Myocyte (in vitro differentiated cells): Measurements from ENCODE around the gene PLD6. TPM values are rescaled to one million over a fixed set of nuclear protein-coding genes. Genes with fewer than 3 reads are reported as not detected.
"Not testable (repeated sequence)": the region's sequence is repeated elsewhere in the genome, so short reads cannot be mapped to it uniquely, and the experiment has no call there.

Source experiments
- DNase-seq: peaks from one replicate; pipeline ENCODE4 v3.0.0-alpha.2; 2012; ENCODE audit warnings: low read depth
- total RNA-seq: library from RNA; depleted of rRNA; stranded (reverse); fragments of >200 nt; gene quantifications from 2 replicates; pipeline ENCODE4 v1.2.3, GENCODE V29; 2014

The PLD6 gene
- total RNA-seq, 1 donor from 2014 or later = 9.4 TPM

DNA sequence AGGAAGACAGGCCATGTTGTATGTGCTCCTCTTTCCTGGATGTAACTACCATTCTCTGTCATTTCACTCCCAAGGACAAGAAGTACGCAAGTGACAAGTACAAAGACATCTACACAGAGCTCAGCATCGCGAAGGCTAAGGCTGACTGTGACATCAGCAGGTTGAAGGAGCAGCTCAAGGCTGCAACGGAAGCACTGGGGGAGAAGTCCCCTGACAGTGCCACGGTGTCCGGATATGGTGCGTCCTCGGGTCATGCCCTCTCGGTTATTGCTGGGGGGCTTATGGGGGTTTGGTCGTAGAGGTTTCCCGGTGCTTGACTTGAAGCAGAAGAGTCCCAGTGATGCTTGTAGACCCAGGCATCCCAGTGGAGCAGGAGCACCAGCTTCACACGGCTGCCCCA lies 29.0 kb downstream of the PLD6 start:
- no peak for DNase-seq

DNA sequence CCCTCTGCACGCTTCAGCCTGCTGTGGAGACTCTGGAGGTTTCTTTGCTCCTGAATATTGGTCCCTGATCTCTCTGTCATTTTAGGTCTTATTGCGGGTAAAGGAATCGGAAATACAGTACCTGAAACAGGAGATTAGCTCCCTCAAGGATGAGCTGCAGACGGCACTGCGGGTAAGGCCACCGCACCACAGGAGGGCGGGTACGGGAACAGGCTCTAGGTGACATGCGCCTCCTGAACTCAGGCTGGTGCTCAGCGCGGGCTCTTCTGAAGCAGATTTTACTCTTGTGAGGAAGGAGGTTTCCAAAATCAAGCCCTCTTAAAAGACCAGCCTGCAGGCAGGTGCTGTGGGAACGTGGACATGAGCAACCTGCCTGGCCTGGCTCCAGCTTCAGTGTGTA lies 29.8 kb downstream of the PLD6 start:
- no peak for DNase-seq

DNA sequence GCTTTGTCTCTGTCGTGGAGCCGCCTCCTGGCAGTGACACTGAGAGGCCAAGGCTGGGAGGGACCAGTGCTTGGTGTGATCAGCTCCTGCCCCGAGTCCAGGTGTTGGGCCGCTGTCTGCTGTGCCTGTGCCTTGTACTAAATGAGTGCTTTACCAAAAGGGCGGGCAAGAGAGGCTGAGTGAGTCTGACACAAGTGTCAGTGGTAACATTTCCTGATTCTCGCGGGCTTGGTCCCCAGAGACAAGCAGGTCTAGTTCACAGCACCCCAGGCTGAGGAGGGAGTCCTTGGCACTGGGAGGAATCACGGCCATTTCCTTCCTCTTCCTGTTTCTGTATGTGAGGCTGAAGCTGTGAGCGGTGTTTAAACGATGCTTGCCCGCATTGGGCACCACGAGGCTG lies 30.2 kb downstream of the PLD6 start:
- DNase-seq = no peak

DNA sequence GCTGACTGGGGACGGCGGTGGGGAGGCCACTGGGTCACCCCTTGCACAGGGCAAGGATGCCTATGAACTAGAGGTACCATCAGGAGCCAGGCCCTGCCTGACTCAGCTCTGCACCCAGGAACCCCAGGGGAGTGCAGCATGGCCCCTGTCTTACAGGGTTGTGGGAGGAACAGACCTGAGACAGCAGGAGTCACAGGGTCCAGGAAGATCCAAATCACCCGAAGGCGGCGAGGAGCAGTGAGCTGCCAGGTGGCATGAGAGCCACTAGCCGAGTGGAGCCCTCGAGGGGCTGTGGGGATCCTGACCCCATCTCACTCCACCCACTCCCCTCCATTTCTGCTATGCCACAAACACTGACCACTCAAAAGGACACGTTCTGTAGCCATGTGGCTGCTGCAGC lies 30.8 kb downstream of the PLD6 start:
- DNase-seq = no peak

DNA sequence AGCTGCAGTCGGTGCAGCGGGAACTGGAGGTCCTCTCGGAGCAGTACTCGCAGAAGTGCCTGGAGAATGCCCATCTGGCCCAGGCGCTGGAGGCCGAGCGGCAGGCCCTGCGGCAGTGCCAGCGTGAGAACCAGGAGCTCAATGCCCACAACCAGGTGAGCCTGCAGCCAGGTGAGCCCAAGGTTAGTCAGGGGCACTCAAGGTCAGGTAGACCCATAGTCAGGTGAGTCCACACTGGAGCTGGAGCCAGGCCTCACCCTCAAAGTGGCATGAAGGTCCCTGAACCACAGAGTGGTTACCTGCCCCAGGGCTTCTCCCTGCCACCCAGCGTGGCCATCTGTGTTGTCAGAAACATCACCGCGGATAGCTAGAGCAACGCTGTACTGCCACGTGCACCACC lies 32.2 kb downstream of the PLD6 start:
- DNase-seq = no peak

DNA sequence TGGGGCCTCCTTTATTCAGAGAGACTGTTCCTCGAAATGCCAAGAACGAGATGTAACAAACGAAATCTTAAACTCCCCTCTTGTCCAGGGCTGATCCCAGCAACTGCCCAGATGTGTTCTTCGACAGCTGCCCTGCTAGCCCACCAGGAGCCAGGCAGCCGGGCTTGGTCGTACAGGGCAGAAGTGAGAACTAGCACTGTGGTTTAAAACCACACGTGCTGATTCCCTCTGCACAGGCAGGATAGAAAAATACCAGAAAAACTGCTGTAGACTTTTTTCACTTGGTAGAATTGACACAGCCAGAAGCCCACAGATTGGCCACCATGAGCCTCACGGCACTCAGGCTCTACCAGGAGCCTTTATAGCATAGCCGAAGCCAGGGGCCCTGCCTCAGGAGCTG lies 33.1 kb downstream of the PLD6 start:
- no peak for DNase-seq

DNA sequence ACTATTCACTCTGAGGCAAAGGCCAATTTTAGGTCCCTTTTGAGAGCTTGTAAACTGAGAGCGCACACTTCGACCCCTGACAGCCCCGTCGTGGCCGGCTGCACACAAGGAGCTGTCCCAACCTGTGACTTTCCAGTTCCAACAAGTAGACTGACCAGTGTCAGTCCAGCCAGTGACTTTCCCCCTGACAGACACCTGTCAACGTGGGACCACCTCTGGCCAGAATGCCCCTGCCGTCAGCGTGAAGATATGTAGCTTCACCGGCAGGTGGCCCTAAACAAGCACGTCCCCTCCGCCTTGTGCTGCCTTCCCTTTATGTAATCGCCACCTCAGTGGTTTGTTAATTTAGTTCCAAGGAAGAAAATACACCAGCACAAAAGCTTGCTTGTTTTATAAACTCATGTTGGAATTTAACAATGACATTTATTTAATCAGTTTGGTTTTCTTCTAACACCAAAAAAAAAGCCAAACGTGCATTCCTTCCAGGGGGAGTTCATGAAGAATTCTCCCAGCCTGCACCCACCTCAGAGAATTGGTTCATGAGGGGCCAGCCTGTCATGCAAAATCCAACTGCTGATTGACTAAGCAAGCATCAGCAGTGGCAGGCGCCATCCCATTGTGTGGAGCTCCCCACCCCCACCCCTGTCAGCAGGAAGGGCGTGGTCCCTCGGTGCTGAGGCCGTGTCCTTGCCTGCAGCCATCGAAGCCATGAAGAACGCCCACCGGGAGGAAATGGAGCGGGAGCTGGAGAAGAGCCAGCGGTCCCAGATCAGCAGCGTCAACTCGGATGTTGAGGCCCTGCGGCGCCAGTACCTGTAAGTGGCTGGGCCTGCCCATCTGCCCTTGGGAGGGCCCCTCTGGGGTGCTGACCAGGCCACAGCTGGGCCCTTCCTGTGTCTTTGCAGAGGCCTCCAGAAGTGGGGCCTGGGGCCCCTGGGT lies 33.9 kb downstream of the PLD6 start:
- no peak for DNase-seq

DNA sequence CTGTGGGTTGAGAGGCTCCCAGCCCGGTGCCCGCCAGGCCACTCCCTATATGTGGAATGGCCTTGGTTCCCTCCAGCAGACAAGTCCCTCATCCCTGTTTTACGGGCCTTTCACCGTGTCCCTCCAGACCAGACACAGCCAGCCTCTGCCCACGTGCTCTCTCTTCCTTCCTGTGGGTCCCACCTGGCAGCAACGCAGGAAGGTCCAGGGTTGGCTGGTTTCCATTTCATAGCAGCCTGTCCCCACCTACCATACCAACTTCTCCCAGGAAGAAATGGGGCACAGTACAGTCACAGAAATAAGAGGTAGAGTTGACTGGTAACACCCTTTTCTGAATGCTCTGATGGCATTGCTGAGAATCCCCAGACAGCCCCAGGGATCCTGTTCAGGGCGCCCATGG lies 34.9 kb downstream of the PLD6 start:
- no peak for DNase-seq

DNA sequence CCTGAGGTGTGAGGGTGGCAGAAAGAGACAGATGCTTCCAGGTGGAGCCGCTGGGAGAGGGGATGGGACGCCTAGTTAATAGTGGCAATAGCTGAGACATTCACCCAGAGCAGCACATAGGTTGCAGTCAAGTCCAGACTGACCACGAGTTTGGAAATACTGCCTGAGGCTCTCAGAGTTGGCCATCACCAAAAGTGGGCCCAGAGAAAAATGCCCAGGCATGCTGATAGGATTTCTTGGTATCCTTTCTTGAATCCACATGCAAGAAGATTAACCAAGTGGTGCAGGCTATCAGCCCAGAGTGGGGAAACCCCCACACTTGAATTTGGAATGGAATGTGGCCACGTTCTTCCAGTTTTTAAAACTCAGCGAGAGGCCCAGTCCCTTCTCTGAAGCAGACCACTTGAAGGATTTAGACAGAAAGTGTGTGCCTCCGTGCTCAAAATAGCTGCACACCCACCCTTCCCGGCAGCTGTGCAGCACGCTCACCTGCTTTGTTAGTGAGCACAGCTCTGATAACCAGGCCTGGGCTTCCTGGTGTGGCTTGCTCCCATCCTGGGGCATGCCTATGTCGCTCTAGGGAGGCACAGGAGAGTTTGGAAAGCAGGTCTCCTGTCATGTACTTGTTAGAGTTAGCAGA lies 35.7 kb downstream of the PLD6 start:
- DNase-seq = no peak

DNA sequence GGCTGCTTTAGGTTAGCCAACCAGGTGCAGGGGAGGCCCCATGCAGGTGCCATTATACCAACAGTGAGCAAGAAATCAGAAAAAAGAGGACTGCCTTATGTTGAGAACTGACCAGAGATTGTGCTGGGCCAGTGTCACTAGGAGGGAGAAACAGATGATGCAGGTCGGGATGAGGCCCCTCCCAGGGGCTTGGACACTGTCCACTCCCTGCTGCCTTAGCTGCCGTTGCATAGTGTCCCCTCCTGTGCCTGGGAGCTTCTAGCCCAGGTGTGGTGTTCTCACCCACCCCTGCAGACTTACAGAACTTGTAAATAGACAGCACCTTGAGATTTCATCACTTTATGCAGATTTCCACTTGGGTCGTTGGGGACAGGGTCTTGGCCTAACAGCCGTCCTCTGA lies 36.7 kb downstream of the PLD6 start:
- DNase-seq = no peak

DNA sequence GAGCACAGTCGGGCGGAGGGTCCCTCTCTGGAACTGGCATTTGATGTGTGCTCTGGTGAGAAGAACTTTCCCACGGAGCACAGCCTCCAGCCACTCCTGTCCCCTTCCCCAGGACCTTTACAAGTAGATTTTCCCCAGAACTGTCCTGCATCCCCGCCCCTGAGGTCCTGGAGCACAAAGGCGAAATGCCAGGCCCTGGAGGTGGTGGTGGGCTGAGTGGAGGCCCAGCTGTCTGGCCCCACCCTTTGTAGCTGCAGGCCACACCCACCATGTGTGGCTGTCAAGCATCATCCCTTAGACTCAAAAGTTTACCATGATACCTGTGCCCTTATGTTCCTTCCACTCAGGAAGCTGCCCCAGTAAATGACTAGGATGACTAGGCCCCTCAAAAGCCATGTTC lies 37.7 kb downstream of the PLD6 start:
- DNase-seq = no peak

DNA sequence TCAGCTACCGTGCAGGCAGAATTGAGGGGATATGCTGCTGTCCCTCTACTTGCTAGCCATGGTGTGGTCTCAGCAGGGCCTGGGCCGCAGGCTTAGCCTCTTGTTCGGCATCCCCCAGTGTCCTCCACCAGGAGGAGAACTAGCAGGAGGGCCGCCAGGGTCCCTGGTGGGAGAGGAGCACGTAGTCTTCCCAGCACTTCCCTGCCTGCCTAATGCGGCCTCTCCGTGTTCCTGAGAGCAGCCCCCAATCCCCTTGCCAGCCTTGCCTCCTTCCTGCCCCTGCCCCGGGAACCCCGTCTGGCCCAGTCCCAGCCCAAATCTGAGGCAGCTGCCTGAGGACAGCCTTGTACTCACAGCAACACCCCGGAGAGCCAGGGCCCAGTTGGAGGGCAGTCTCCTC lies 38.1 kb downstream of the PLD6 start:
- no peak for DNase-seq

DNA sequence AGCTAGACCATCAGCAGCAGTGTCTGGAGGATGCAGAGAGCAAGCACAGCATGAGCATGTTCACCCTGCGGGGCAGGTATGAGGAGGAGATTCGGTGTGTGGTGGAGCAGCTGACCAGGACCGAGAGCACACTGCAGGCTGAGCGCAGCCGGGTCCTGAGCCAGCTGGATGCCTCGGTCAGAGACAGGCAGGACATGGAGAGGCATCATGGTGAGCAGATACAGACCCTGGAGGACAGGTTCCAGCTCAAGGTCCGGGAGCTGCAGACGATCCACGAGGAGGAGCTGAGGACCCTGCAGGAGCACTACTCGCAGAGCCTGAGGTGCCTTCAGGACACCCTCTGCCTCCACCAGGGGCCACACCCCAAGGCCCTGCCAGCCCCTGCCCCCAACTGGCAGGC lies 38.8 kb downstream of the PLD6 start:
- no peak for DNase-seq

DNA sequence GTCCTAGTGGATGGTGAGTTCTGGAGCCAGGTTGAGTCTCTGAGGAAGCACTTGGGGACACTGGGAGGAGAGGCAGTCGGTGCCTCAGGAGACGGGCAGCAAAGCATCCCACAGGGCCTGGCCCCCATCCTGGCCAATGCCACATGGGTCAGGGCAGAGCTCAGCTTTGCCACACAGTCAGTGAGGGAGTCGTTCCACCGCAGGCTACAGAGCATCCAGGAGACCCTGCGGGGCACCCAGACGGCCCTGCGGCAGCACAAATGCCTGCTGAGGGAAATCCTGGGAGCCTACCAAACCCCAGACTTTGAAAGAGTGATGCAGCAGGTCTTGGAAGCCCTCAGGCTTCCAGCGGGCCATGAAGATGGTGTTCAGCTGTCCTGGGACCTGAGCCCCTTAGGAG lies 39.7 kb downstream of the PLD6 start:
- no peak for DNase-seq

DNA sequence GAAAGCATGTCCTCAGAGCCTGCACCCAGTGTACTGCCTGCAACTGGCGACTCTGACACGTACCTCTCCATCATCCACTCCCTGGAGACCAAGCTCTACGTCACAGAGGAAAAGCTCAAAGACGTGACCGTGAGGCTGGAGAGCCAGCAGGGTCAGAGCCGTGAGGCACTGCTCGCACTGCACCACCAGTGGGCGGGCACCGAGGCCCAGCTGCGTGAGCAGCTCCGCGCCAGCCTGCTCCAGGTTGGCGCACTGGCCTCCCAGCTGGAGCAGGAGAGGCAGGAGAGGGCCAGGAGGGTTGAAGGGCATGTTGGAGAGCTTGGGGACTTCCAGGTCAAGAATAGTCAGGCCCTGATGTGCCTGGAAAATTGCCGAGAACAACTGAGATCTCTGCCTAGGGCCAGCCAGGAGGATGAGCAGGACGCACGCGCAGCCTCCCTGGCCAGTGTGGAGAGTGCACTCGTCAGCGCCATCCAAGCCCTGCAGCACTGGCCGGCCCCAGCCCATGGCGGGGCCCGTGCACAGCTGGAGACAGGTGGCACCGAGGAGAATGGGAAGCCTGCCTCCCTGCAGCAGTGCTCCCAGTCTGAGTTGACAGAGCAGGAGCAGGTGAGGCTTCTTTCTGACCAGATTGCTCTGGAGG lies 40.3 kb downstream of the PLD6 start:
- DNase-seq = no peak

DNA sequence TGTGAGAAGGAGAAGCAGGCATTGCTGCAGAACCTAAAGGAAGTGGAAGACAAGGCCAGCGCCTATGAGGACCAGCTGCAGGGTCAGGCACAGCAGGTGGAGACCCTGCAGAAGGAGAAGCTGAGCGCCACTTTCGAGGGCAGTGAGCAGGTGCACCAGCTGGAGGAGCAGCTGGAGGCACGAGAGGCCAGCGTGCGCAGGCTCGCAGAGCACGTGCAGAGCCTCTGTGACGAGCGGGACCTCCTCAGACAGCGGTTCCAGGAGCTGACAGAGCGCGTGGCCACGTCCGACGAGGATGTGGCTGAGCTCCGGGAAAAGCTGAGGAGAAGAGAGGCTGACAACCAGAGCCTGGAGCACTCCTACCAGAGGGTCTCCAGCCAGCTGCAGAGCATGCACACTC lies 41.5 kb downstream of the PLD6 start:
- DNase-seq = no peak

DNA sequence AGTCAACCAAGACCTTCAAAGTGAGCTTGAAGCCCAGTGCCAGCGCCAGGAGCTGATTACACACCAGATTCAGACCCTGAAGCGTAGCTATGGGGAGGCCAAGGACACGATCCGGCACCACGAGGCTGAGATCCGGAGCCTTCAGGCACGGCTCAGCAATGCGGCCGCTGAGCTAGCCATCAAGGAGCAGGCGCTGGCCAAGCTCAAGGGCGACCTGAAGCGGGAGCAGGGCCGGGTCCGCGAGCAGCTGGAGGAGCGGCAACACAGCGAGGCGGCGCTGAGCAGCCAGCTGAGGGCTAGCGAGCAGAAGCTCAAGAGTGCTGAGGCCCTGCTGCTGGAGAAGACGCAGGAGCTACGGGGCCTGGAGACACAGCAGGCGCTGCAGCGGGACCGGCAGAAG lies 42.0 kb downstream of the PLD6 start:
- DNase-seq = no peak

DNA sequence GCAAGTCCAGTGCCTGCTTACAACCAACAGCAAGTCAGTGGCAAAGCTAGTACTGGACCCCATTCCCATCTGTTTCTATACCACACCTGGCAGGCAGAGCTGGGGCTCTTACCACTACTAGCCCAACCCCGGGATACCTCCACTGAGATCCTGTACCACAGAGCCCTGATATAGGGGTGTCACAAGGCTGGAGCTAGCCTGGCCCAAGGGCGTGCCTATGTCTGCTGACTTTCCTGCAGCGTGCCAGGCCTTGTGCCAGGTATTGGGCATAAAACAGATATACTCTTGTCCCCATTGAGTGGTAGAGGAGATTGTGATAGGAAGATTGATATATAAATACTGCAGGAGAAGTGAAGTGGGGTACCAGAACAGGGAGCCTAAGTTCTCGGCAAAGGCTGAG lies 44.4 kb downstream of the PLD6 start:
- no peak for DNase-seq

DNA sequence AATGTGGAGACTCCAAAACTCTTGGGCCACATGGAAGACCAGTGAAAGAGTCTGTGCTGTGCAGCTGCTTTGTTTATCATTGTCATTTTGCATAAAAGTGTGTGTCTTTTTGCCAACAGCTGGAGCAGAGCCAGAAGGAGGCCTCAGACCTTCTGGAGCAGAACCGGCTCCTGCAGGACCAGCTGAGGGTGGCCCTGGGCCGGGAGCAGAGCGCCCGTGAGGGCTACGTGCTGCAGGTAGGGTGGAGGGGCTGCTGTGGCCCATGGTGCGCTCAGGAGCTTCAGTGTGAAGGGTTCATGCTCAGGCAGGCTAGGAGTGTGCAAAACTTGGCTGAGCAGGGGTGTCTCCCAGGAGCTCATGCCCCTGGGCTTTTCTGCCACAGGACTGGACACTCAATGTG lies 45.0 kb downstream of the PLD6 start:
- DNase-seq = no peak

DNA sequence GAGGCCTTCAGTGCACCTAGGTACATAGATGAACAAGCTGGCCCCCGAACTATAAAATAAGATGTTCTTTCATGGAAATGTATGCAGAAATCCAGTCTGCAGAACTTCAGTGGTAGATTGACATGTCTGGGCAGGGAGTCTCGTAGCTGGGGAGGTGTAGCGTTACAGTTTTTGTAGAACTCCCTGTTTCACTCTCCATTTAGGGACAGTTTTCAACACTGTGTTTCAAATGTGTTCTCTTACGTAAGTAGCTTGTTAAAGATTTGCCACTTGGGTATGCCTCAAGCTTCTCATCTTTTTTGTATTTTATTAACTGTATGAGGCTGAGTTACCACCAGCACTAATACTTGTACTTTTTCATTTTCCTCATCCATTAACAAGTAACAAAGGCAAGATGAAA lies 46.6 kb downstream of the PLD6 start:
- DNase-seq = no peak

DNA sequence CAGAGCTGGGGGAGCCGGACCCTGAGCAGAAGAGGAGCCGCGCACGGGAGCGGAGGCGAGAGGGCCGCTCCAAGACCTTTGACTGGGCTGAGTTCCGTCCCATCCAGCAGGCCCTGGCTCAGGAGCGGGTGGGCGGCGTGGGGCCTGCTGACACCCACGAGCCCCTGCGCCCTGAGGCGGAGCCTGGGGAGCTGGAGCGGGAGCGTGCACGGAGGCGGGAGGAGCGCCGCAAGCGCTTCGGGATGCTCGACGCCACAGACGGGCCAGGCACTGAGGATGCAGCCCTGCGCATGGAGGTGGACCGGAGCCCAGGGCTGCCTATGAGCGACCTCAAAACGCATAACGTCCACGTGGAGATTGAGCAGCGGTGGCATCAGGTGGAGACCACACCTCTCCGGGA lies 47.6 kb downstream of the PLD6 start:
- not testable (repeated sequence) for DNase-seq

DNA sequence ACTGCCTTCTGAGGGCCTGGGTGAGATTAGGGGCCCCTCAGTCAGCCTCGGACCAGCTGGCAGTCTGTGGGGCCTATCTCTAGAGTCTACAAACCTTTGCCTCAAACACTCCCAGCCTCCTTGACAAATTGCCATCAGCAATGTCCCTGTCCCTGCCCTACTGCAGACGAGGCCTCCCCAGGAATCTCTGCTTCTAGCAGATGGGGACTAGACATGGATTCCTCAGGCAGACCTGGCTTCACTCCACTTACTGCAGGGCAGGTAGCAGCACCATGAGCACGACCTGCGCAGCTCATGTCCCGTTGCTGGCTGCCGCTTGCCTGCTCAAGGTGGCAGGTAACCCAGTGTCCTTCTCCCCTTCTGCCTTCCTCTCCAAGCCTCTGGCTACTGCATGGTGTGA lies 49.1 kb downstream of the PLD6 start:
- DNase-seq = no peak

DNA sequence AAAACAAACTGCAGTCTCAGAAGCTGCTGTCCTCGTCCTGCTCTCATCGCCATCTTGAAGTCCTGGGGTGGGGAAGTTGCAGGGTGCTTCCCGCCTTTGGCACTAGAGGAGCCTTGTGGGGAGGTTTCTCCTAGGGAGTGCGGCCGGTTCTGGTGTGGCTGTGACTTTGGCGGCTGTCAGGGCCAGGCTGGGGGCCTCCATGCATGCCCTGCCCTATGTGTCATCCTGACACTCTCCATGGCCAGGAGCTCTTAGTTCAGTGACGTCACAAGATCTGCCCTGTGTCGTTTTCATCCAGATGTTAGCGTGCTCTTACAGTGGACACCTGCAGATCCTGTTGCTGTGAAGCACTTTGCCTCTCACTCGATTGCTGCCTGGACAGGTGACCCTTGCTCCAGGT lies 49.6 kb downstream of the PLD6 start:
- peak; percentile 36 for DNase-seq
